IMR-90 (cell line): ENCODE results near the gene YARS2. TPM values are rescaled to one million over a fixed set of nuclear protein-coding genes. Genes with fewer than 3 reads are reported as not detected.

Experiments
- ATAC-seq: fragments of 200-7000 bp; cut with Tn5 transposase; 2 replicates; pipeline ENCODE4 v1.9.1; 2020; ENCODE audit warnings: low read depth, mild to moderate bottlenecking, moderate library complexity
- BruUV-seq: library from RNA; stranded (reverse); fragments of 400-500 nt; replicated peaks from 2 replicates; lab custom pipeline; 2021; lab: Mats Ljungman, UMichigan
- CTCF ChIA-PET: fragments of 300-600 bp; formaldehyde crosslinking; extraction: SDS; loops from one replicate; lab custom pipeline; 2021; ENCODE audit warnings: antibody characterized with exemption; lab: Yijun Ruan, JAX
- POLR2A ChIA-PET: fragments of 300-600 bp; sonication (Branson Sonifier 250); formaldehyde crosslinking; loops from one replicate; lab custom pipeline; 2022; ENCODE audit warnings: antibody characterized with exemption; ENCODE audit not compliant: unreplicated experiment; lab: Charles Lee
- DNase-seq: peaks from one replicate; pipeline ENCODE4 v3.0.0; 2013
- H2AFZ ChIP-seq: replicated peaks from 2 replicates; pipeline ENCODE3; 2013; ENCODE audit warnings: low read length, mild to moderate bottlenecking; ENCODE audit not compliant: poor library complexity
- H2AK5ac ChIP-seq: 2 replicates; pipeline ENCODE4 v1.6.1; 2013; ENCODE audit warnings: low read depth, low read length, inconsistent platforms
- H2AK9ac ChIP-seq: replicated peaks from 2 replicates; pipeline ENCODE3; 2013; ENCODE audit warnings: mild to moderate bottlenecking, low read depth, low read length, moderate library complexity; ENCODE audit not compliant: poor library complexity
- H2BK120ac ChIP-seq: 2 replicates; pipeline ENCODE4 v1.6.1; 2013; ENCODE audit warnings: low read depth, low read length, inconsistent platforms
- H2BK15ac ChIP-seq: 3 replicates; pipeline ENCODE4 v1.6.1; 2013; ENCODE audit warnings: low read depth, low read length, inconsistent platforms
- H2BK20ac ChIP-seq: 2 replicates; pipeline ENCODE4 v1.6.1; 2013; ENCODE audit warnings: low read depth, mild to moderate bottlenecking, inconsistent platforms, low read length, moderate library complexity
- H2BK5ac ChIP-seq: 2 replicates; pipeline ENCODE4 v1.6.1; 2013; ENCODE audit warnings: mild to moderate bottlenecking, low read depth, low read length, inconsistent platforms; ENCODE audit not compliant: poor library complexity, severe bottlenecking
- H3K14ac ChIP-seq: replicated peaks from 2 replicates; pipeline ENCODE4 v1.6.1; 2013; ENCODE audit warnings: low read depth, low read length, inconsistent platforms
- H3K18ac ChIP-seq: 2 replicates; pipeline ENCODE4 v1.6.1; 2013; ENCODE audit warnings: low read depth, low read length, control low read depth
- H3K23ac ChIP-seq: 2 replicates; pipeline ENCODE4 v1.6.1; 2013; ENCODE audit warnings: low read depth, low read length, inconsistent platforms
- H3K27ac ChIP-seq: 2 replicates; pipeline ENCODE4 v1.5.1; 2013; ENCODE audit warnings: mild to moderate bottlenecking, control low read depth, low read length; ENCODE audit not compliant: insufficient read depth
- H3K27me3 ChIP-seq: 2 replicates; pipeline ENCODE4 v1.6.1; 2013; ENCODE audit warnings: low read length; ENCODE audit not compliant: control insufficient read depth, insufficient read depth
- H3K36me3 ChIP-seq: 2 replicates; pipeline ENCODE4 v1.6.1; 2013; ENCODE audit warnings: low read length, mixed read lengths; ENCODE audit not compliant: control insufficient read depth, insufficient read depth
- H3K4ac ChIP-seq: 2 replicates; pipeline ENCODE4 v1.6.1; 2013; ENCODE audit warnings: low read depth, low read length, inconsistent platforms
- H3K4me1 ChIP-seq: 2 replicates; pipeline ENCODE4 v1.6.1; 2013; ENCODE audit warnings: low read length, mixed read lengths; ENCODE audit not compliant: control insufficient read depth, insufficient read depth
- H3K4me2 ChIP-seq: 2 replicates; pipeline ENCODE4 v1.6.1; 2013; ENCODE audit warnings: low read depth, mild to moderate bottlenecking, control low read depth, low read length, moderate library complexity
- H3K4me3 ChIP-seq: 2 replicates; pipeline ENCODE4 v1.5.1; 2013; ENCODE audit warnings: low read depth, mild to moderate bottlenecking, control low read depth, low read length, moderate library complexity; ENCODE audit not compliant: insufficient read depth
- H3K56ac ChIP-seq: 2 replicates; pipeline ENCODE4 v1.6.1; 2013; ENCODE audit warnings: low read length, inconsistent platforms; ENCODE audit not compliant: insufficient read depth; ENCODE audit errors: extremely low read depth
- H3K79me1 ChIP-seq, 2 experiments: 2 replicates each; pipeline ENCODE4 v1.6.1; 2013; ENCODE audit warnings: low read length in 2 of 2, inconsistent platforms in 1 of 2, low read depth in 1 of 2
- H3K9ac ChIP-seq: 2 replicates; pipeline ENCODE4 v1.6.1; 2013; ENCODE audit warnings: low read depth, low read length, control low read depth
- H3K9me1 ChIP-seq: 2 replicates; pipeline ENCODE4 v1.6.1; 2013; ENCODE audit warnings: low read length, inconsistent platforms; ENCODE audit not compliant: insufficient read depth
- H3K9me3 ChIP-seq: 2 replicates; pipeline ENCODE4 v1.6.1; 2013; ENCODE audit warnings: low read length; ENCODE audit not compliant: control insufficient read depth, insufficient read depth
- H4K20me1 ChIP-seq: 2 replicates; pipeline ENCODE4 v1.6.1; 2013; ENCODE audit warnings: low read length, inconsistent platforms; ENCODE audit not compliant: insufficient read depth
- H4K5ac ChIP-seq: 2 replicates; pipeline ENCODE4 v1.6.1; 2013; ENCODE audit warnings: mild to moderate bottlenecking, low read depth, low read length, control low read depth
- H4K8ac ChIP-seq, 2 experiments: 2 replicates each; pipeline ENCODE4 v1.6.1; 2013; ENCODE audit warnings: low read depth in 2 of 2, low read length in 2 of 2, control low read depth in 1 of 2, inconsistent platforms in 1 of 2
- H4K91ac ChIP-seq: 2 replicates; pipeline ENCODE4 v1.6.1; 2013; ENCODE audit warnings: low read depth, low read length, inconsistent platforms; ENCODE audit not compliant: insufficient read depth
- BHLHE40 ChIP-seq: fragments of 150-350 bp; IDR thresholded peaks from 2 replicates; pipeline ENCODE4 v1.6.1; 2016; ENCODE audit warnings: mild to moderate bottlenecking, low read depth, low read length
- CEBPB ChIP-seq: IDR thresholded peaks from 2 replicates; pipeline ENCODE4 v1.6.1; 2012; ENCODE audit warnings: low read depth, low read length, improper control_type of control experiment
- CHD1 ChIP-seq: IDR thresholded peaks from 2 replicates; pipeline ENCODE4 v1.6.1; 2012; ENCODE audit warnings: low read depth, low read length, improper control_type of control experiment
- FOS ChIP-seq: fragments of 150-350 bp; IDR thresholded peaks from 2 replicates; pipeline ENCODE4 v1.6.1; 2016; ENCODE audit warnings: low read depth, low read length
- MAFK ChIP-seq: IDR thresholded peaks from 2 replicates; pipeline ENCODE4 v1.6.1; 2012; ENCODE audit warnings: low read depth, low read length, improper control_type of control experiment
- MAZ ChIP-seq: IDR thresholded peaks from 2 replicates; pipeline ENCODE4 v1.6.1; 2012; ENCODE audit warnings: low read depth, mild to moderate bottlenecking, low read length, improper control_type of control experiment, moderate library complexity, borderline replicate concordance
- MXI1 ChIP-seq: IDR thresholded peaks from 2 replicates; pipeline ENCODE4 v1.6.1; 2012; ENCODE audit warnings: low read depth, mild to moderate bottlenecking, low read length, moderate library complexity, borderline replicate concordance
- NFE2L2 ChIP-seq: fragments of 150-350 bp; IDR thresholded peaks from 2 replicates; pipeline ENCODE4 v1.6.1; 2016; ENCODE audit warnings: low read depth, mild to moderate bottlenecking, low read length
- POLR2A ChIP-seq: IDR thresholded peaks from 2 replicates; pipeline ENCODE4 v1.6.1; 2012; ENCODE audit warnings: mild to moderate bottlenecking, low read depth, low read length
- RAD21 ChIP-seq: IDR thresholded peaks from 2 replicates; pipeline ENCODE4 v1.6.1; 2012; ENCODE audit warnings: low read length, improper control_type of control experiment
- RCOR1 ChIP-seq: IDR thresholded peaks from 2 replicates; pipeline ENCODE4 v1.6.1; 2012; ENCODE audit warnings: mild to moderate bottlenecking, low read length, improper control_type of control experiment; ENCODE audit not compliant: insufficient replicate concordance
- RFX5 ChIP-seq: IDR thresholded peaks from 2 replicates; pipeline ENCODE4 v1.8.0; 2012; ENCODE audit warnings: low read depth, mild to moderate bottlenecking, low read length, moderate library complexity
- SMC3 ChIP-seq: fragments of 150-350 bp; IDR thresholded peaks from 2 replicates; pipeline ENCODE4 v1.6.1; 2016; ENCODE audit warnings: low read depth, mild to moderate bottlenecking, antibody characterized with exemption, low read length, moderate library complexity
- USF2 ChIP-seq: fragments of 150-350 bp; IDR thresholded peaks from 2 replicates; pipeline ENCODE4 v1.6.1; 2017; ENCODE audit warnings: mild to moderate bottlenecking, antibody characterized with exemption, low read length, low read depth
- WGBS, 2 experiments: methylation state at CpG; one replicate each; pipeline versions ENCODE4 v1.1.5 to v1.1.7; 2013; ENCODE audit warnings: missing lambda C conversion rate in 2 of 2; ENCODE audit not compliant: insufficient read length in 1 of 2; ENCODE audit errors: extremely low coverage in 2 of 2; 5-methylcytosine and 5-hydroxymethylcytosine counted together
- dilution Hi-C: fragments of 300-500 bp; cut with HindIII; formaldehyde crosslinking; loops from one replicate; pipeline ENCODE4 v1.14.3; 2018; ENCODE audit warnings: low sequenced_read_pairs; ENCODE audit not compliant: unreplicated experiment
- in situ Hi-C: fragments of 300-500 bp; cut with MboI; formaldehyde crosslinking; loops from 3 replicates; pipeline ENCODE4 v1.14.3; 2019; ENCODE audit warnings: low sequenced_read_pairs, inconsistent platforms, mixed read lengths
- intact Hi-C: fragments of 100-400 bp; cut with micrococcal nuclease; formaldehyde crosslinking; loops from 2 replicates; pipeline ENCODE4 v1.10.0; 2022
- polyA plus RNA-seq, 3 experiments: library from polyadenylated mRNA; depleted of rRNA; stranded (reverse); fragments of >200 nt; gene quantifications; 2 replicates each; pipeline ENCODE4 v1.2.3, GENCODE V29; 2012; ENCODE audit warnings: low replicate concordance in 1 of 3
- total RNA-seq: library from RNA; depleted of rRNA; stranded (reverse); fragments of >200 nt; gene quantifications from 2 replicates; pipeline ENCODE4 v1.2.3, GENCODE V29; 2012
- TF ChIP-seq, protein P1 (sequence below): fragments of 150-350 bp; IDR thresholded peaks from 2 replicates; pipeline ENCODE4 v1.6.1; 2016; ENCODE audit warnings: low read depth, mild to moderate bottlenecking, low read length, moderate library complexity, borderline replicate concordance
- TF ChIP-seq, protein P2 (sequence below): conservative IDR thresholded peaks from 2 replicates; pipeline ENCODE4 v1.5.1; 2012; ENCODE audit warnings: mild to moderate bottlenecking, low read depth, low read length, improper control_type of control experiment

YARS2 gene
- total and polyA plus RNA-seq, 2 of the 4 experiments (the other 2 are of a cell fraction) = 15.3 to 26.9 TPM

- BruUV-seq = no TSS peak
- CTCF ChIA-PET = interaction anchor here (1.4 kb wide), 1 partner anchor 20 kb away, joined by 3 read pairs; the partner anchor contains the start of gene YARS2
These were observed 20.7 kb downstream of the YARS2 start for GRCh38 chr12:32734952-32735351.

More at GRCh38 chr12:32734952-32735351, 20.7 kb downstream of the YARS2 start:
- Histone ChIP-seq H4K20me1 (no peaks in the 10 kb centered on the region), H3K36me3 (peaks cover 15% of the 10 kb centered on the region), H2AK9ac (no peak overlapping the region), H3K4me1 (no peaks in the 10 kb centered on the region), H4K5ac (no peak overlapping the region), H2AK5ac (no peak overlapping the region), H2BK5ac (no peak overlapping the region), H3K4me2 (no peak overlapping the region), H2AFZ (no peak overlapping the region), H2BK15ac (no peak overlapping the region), H3K9ac (no peak overlapping the region), H3K9me3 (no peaks in the 10 kb centered on the region), H4K8ac (no peak overlapping the region), H3K14ac (no peak overlapping the region), H3K27me3 (no peaks in the 10 kb centered on the region), H3K23ac (no peak overlapping the region), H3K4me3 (no peak overlapping the region), H2BK20ac (no peak overlapping the region), H3K4ac (no peak overlapping the region), H3K56ac (no peak overlapping the region), H3K18ac (no peak overlapping the region), H3K27ac (no peak overlapping the region), H4K91ac (no peak overlapping the region), H2BK120ac (no peak overlapping the region), H3K9me1 (no peaks in the 10 kb centered on the region), H3K79me1 (peaks cover 3 to 10% of the 10 kb centered on the region in 2 experiments; a peak in 3 of 4 replicates)
- dilution Hi-C loops (no loop called here), intact Hi-C loops (loop anchor here (5.0 kb wide), 2 partner anchors 33 to 278 kb away; no protein-coding TSS in a partner anchor), in situ Hi-C loops (no loop called here)
- TF ChIP-seq MAFK (no peak), MXI1 (no peak), RAD21 (no peak), MAZ (no peak), NFE2L2 (no peak), FOS (no peak), RFX5 (no peak), USF2 (no peak), POLR2A (no peak), CHD1 (no peak), SMC3 (no peak), BHLHE40 (no peak), RCOR1 (no peak), CEBPB (no peak)
- TF ChIP-seq, protein P1, sequence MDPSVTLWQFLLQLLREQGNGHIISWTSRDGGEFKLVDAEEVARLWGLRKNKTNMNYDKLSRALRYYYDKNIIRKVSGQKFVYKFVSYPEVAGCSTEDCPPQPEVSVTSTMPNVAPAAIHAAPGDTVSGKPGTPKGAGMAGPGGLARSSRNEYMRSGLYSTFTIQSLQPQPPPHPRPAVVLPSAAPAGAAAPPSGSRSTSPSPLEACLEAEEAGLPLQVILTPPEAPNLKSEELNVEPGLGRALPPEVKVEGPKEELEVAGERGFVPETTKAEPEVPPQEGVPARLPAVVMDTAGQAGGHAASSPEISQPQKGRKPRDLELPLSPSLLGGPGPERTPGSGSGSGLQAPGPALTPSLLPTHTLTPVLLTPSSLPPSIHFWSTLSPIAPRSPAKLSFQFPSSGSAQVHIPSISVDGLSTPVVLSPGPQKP = no peak
- TF ChIP-seq, protein P2, sequence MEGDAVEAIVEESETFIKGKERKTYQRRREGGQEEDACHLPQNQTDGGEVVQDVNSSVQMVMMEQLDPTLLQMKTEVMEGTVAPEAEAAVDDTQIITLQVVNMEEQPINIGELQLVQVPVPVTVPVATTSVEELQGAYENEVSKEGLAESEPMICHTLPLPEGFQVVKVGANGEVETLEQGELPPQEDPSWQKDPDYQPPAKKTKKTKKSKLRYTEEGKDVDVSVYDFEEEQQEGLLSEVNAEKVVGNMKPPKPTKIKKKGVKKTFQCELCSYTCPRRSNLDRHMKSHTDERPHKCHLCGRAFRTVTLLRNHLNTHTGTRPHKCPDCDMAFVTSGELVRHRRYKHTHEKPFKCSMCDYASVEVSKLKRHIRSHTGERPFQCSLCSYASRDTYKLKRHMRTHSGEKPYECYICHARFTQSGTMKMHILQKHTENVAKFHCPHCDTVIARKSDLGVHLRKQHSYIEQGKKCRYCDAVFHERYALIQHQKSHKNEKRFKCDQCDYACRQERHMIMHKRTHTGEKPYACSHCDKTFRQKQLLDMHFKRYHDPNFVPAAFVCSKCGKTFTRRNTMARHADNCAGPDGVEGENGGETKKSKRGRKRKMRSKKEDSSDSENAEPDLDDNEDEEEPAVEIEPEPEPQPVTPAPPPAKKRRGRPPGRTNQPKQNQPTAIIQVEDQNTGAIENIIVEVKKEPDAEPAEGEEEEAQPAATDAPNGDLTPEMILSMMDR = no peak
- DNase-seq = no peak
- POLR2A ChIA-PET = no interaction called here
- no peak for ATAC-seq
- WGBS, 2 experiments = no CpG with 5 or more reads among the region's 1 CpG
